Measurements from ENCODE around the gene STK32C.
"Not testable (repeated sequence)": the region's sequence is repeated elsewhere in the genome, so short reads cannot be mapped to it uniquely, and the experiment has no call there.

The STK32C gene

GRCh38 chr10:132169031-132169765 lies 138.6 kb downstream of the STK32C start:
- no peak for DNase-seq (ENCODE audit: low read depth)

DNA sequence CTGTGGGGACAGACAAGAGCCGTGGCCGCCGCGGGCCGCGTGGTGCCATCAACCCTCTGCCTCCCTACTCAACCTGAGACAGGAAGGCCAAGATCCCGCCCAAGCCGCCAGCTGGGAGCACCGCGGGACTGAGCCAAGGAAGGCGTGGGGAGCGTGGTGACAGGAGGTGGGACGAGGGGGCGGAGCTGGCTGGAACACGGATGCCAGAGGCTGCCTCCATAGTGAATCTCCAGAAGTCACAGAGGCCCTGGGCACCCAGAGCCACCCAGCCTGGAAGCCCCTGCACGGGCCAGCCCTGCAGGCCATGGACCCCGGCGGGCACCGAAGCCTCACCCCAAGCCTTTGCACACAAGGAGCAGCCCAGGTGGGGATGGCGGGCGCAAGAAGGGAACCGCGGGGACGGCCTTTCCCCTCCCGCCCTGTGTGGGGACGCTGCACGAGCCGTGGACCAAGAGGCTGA lies 139.1 kb downstream of the STK32C start:
- DNase-seq (ENCODE audit: low read depth): no peak

DNA sequence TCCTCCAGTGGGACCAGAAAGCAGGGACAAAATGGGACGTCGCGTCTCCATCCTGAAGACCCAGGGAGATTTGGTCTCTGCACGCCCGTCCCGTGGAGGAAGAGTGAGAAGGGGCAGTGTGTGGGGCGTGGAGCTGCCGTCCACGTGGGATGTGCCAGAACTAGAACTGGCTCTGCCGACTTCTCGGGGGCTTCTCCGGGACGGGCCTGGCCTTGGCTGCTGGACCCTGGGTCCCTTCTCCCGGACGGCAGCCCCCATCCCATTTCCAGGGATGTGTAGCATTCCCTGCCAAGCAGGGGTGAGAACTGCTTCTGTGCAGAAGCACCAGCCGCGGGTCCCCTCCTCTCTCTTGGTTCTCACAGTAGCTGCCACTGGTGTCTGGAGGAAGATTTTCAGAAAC lies 139.8 kb downstream of the STK32C start:
- no peak for DNase-seq (ENCODE audit: low read depth)

DNA sequence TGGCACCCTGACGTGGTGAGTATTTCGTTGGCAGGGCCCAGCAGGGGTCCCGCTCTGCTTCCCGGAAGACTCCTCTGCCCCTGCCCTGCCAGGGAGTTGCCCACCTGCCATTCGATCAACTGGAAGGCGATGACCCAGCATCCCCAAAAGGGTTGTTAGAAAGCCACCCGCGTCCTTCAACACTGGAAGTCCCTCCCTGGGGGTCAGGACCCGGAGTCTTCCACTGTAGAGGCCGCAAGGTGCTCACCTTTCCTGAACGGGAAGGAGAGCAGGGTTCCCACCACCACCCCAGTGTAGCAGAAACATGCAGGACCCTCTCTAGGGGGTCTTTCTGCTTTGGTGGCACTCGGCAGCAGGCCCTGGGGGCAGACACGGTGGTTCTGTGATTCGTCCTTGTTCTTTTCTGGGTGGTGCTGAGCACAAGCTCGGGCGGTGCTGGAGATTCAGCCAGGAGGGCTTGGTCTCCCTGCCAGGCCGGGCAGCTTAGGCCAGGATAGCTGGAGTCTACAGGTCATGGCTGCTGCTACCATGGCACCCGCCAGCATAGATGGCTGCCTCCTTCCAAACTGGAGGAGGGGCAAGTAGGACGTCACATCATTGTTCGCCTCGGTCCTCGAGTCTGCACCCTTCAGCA lies 140.6 kb downstream of the STK32C start:
- DNase-seq (ENCODE audit: low read depth): no peak

DNA sequence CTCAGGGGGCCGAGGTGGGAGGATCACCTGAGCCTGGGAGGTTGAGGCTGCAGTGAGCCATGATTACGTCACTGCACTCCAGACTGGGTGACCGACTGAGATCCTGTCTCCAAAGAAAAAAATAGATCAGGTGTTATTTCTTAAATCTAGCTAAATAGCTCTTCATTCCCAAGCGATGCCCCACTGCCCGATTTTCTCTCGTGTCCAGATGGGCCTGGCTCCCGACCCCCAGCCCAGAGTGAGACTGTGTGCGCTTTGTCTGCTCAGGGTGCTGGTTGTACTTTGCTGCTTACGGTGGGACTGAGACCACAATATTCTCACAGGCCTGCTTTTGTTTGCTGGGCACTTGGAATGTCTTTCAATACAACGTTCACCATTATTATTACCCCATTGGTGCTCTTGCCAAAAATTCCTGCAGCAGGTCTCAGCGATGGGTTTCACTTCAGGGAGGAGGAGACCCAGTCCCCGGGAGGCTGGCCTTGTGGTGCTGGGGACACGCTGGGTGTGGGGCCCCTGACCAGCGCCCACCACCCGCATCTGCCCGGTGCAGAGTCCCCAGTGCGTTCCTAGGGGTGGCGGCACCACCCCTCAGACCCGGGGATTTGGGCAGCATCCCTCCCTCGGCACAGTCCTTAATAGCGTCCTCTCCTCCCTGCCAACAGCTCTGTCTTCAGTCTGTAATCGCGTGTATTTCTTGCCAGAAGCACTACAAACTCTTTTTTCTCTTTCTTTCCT lies 141.4 kb downstream of the STK32C start:
- no peak for DNase-seq (ENCODE audit: low read depth)

GRCh38 chr10:132165416-132165980 lies 142.3 kb downstream of the STK32C start:
- DNase-seq (ENCODE audit: low read depth): no peak

- no peak for DNase-seq (ENCODE audit: low read depth)
Measured at GRCh38 chr10:132164761-132165278, 142.9 kb downstream of the STK32C start.

DNA sequence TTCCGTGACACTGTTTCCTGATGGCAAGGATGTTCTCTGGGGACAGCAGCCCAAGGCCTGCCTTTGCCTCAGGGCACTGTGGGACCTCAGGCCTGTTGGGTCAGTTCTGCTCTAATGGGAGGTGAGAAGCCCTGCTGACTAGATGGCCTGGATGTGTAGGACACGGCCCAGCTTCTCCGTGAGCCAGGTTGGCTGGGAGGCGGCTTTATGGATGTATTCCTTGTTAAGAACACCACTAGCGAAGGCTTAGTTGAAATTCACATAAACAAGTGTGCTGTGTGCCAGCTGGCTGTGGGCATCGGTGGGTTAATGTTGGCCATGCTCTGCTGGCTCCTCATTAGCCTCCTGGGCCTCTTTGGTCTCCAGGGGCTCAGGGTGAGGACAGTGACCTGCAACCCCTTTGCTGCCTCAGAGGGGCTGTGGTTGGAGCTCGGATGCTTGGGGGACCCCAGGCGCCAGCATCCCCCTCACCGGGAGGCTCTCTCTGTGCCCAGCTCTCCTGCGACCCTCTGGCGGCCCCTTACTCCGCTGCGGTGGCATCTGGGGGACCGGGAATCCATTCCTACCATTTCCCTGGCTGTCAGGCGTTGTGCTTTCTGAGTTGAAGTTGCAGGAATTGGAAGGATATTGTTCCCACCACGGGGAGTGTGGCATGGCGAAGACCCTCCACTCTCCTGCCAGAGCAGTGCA lies 143.8 kb downstream of the STK32C start:
- no peak for DNase-seq (ENCODE audit: low read depth)

DNA sequence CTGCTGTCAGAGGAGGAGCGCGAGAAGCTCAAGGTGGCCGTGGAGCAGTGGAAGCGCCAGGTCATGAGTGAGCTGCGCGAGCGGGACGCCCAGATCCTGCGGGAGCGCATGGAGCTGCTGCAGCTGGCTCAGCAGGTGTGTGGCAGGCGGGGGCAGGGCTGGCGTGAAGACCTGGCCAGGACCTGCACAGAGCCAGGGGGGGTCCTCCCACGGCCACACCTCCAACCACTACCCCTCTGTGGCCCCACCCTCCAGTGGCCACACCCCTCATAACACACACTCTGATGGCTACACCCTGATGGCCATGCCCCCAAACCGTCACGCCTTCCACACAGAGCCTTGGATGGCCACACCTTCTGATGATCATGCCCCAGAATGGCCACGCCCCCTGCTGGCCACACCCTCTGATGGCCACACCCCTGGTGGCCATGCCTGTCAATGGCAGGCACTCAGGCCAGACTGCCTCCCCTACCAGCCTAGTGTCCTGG lies 144.4 kb downstream of the STK32C start:
- peak; percentile 26 for DNase-seq (ENCODE audit: low read depth)

- DNase-seq (ENCODE audit: low read depth): no peak
Measured at GRCh38 chr10:132162590-132163277, 145.0 kb downstream of the STK32C start.

DNA sequence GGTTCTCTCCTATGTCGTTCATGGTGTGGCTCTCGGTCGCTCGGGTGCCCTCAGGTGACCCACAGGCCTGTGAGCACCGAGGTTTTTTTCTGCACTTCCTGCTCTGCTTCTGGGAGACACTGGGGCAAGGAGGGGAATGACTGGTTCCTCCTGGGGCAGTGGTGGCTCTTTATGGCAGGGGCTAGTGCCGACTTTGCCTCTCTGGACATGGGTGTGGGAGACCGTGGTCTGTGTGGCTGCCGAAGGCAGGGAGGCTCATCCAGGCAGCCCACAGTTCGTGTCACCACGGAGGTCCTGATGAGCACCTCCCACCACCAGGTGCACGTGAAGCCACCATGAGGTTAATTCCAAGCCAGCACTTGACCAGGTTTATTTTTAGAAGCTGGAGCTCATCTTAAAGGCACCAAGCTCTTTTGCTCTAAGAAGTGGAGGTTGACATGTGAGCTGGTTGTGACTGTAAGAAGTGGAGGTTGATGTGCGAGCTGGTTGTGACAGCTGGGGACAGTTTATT lies 145.7 kb downstream of the STK32C start:
- no peak for DNase-seq (ENCODE audit: low read depth)

DNA sequence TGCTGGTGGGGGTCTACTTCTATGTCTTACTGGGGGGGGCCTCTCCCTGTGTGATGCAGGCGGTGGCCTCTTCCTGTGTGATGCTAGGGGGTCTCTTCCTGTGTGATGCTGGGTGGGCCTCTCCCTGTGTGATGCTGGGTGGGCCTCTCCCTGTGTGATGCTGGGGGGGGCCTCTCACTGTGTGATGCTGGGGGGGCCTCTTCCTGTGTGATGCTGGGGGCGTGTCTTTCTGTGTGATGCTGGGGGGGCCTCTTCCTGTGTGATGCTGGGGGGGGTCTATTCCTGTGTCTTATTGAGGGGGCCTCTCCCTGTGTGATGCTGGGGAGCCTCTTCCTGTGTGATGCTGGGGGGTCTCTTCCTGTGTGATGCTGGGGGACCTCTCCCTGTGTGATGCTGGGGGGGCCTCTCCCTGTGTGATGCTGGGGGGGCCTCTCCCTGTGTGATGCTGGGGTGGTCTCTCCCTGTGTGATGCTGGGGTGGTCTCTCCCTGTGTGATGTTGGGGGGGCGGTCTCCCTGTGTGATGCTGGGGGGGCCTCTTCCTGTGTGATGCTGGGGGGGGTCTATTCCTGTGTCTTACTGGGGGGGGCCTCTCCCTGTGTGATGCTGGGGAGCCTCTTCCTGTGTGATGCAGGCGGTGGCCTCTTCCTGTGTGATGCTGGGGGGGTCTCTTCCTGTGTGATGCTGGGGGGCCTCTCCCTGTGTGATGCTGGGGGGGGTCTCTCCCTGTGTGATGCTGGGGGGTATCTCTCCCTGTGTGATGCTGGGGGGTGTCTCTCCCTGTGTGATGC lies 146.7 kb downstream of the STK32C start:
- peak; percentile 27 for DNase-seq (ENCODE audit: low read depth)

DNA sequence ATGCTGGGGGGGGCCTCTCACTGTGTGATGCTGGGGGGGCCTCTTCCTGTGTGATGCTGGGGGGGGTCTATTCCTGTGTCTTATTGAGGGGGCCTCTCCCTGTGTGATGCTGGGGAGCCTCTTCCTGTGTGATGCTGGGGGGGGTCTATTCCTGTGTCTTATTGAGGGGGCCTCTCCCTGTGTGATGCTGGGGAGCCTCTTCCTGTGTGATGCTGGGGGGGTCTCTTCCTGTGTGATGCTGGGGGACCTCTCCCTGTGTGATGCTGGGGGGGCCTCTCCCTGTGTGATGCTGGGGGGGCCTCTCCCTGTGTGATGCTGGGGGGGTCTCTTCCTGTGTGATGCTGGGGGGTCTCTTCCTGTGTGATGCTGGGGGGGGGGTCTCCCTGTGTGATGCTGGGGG lies 147.5 kb downstream of the STK32C start:
- not testable (repeated sequence) for DNase-seq (ENCODE audit: low read depth)

GRCh38 chr10:132159302-132160230 lies 148.2 kb downstream of the STK32C start:
- peak; percentile 55 for DNase-seq (ENCODE audit: low read depth)

- DNase-seq (ENCODE audit: low read depth): peak; percentile 56
Measured at GRCh38 chr10:132158823-132159222, 148.9 kb downstream of the STK32C start.

GRCh38 chr10:132158122-132158741 lies 149.5 kb downstream of the STK32C start:
- peak; percentile 16 for DNase-seq (ENCODE audit: low read depth)

All from T follicular helper cell (primary cell).